ENCODE results near the gene HPCAL4. TPM values are rescaled to one million over a fixed set of nuclear protein-coding genes. Genes with fewer than 3 reads are reported as not detected.

HPCAL4 gene
- total RNA-seq, 1 donor from 2014 or later, result 0.60 TPM

DNA sequence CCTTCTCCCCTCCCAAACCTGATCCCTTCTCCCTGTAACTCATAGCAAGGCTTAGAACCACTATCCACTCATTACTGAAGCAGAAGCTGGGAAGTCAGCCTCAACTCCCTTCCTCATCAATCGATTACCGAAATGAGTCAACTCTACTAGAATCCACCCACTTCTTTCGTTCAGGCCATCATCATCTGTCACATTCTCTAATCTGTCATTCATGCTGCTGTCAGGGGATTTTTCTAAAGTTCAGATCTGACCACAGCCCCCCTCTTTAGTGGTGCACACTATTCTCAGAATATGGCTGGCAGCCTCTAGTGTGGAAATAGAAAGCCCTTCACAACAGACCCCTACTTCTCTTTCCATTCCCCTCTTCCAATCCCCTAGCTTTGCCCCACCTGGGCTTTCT, 24.5 kb downstream of the HPCAL4 start:
- Mint-ChIP-seq H3K36me3 (no peaks in the 10 kb centered on the region), H3K4me1 (no peaks in the 10 kb centered on the region), H3K27ac (no peak overlapping the region), H3K9me3 (no peaks in the 10 kb centered on the region), H3K27me3 (ENCODE audit: low read depth) (peaks cover 83% of the 10 kb centered on the region), H3K4me3 (no peak overlapping the region)
- TF ChIP-seq, protein P1, sequence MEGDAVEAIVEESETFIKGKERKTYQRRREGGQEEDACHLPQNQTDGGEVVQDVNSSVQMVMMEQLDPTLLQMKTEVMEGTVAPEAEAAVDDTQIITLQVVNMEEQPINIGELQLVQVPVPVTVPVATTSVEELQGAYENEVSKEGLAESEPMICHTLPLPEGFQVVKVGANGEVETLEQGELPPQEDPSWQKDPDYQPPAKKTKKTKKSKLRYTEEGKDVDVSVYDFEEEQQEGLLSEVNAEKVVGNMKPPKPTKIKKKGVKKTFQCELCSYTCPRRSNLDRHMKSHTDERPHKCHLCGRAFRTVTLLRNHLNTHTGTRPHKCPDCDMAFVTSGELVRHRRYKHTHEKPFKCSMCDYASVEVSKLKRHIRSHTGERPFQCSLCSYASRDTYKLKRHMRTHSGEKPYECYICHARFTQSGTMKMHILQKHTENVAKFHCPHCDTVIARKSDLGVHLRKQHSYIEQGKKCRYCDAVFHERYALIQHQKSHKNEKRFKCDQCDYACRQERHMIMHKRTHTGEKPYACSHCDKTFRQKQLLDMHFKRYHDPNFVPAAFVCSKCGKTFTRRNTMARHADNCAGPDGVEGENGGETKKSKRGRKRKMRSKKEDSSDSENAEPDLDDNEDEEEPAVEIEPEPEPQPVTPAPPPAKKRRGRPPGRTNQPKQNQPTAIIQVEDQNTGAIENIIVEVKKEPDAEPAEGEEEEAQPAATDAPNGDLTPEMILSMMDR (IDR thresholded peaks at IDR 0.05; ENCODE audit: unreplicated experiment), result no peak
- no peak for DNase-seq (ENCODE audit: low spot score in 2 of 2, unreplicated experiment in 2 of 2)

DNA sequence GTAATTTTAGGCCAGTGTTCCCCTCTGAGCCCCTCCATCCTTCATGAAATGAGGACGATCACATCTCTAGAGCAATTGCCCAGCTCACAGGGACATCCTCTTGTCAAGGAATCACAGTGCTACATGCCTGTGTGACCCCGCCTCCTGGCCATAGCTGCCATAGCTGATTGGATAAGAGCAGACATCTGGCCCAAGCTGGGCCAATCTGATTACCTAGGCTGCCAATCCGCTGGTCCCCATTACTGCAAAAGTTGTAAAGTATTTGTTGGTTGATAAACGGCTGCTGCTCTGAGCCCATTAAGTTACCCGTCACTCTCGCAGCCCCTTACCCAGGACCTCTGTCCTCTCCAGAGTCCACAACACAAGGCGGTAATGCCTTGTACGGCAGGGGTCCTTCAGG, 27.7 kb downstream of the HPCAL4 start:
- Mint-ChIP-seq H3K4me3 (no peak overlapping the region), H3K4me1 (no peaks in the 10 kb centered on the region), H3K27me3 (ENCODE audit: low read depth) (peaks cover 83% of the 10 kb centered on the region), H3K9me3 (no peaks in the 10 kb centered on the region), H3K36me3 (no peaks in the 10 kb centered on the region), H3K27ac (no peak overlapping the region)
- no peak for DNase-seq (ENCODE audit: low spot score in 2 of 2, unreplicated experiment in 2 of 2)
- TF ChIP-seq, protein P1 (IDR thresholded peaks at IDR 0.05; ENCODE audit: unreplicated experiment), result no peak

DNA sequence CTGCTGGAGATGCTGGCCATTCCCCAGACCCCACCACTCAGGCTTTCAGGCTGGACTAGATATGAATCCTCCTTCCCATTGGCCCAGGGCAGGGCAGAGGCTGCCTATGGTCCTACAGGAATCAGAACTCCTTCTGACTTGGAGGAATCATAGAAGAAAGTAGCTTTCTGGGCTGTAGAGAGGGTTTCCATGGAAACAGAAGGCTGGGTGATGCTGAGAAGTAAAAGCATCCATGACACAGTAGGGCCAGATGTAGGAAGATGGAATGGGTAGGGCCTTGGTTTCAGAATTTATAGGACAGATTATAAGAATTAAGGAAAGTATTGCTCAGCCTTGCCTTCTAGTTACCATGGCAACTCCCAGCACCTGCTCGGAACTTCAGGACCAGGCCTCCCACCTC, 28.4 kb downstream of the HPCAL4 start:
- Mint-ChIP-seq H3K27me3 (ENCODE audit: low read depth) (peaks cover 83% of the 10 kb centered on the region), H3K4me1 (no peaks in the 10 kb centered on the region), H3K9me3 (no peaks in the 10 kb centered on the region), H3K4me3 (no peak overlapping the region), H3K36me3 (no peaks in the 10 kb centered on the region), H3K27ac (no peak overlapping the region)
- no peak for DNase-seq (ENCODE audit: low spot score in 2 of 2, unreplicated experiment in 2 of 2)
- TF ChIP-seq, protein P1 (IDR thresholded peaks at IDR 0.05; ENCODE audit: unreplicated experiment), result no peak

DNA sequence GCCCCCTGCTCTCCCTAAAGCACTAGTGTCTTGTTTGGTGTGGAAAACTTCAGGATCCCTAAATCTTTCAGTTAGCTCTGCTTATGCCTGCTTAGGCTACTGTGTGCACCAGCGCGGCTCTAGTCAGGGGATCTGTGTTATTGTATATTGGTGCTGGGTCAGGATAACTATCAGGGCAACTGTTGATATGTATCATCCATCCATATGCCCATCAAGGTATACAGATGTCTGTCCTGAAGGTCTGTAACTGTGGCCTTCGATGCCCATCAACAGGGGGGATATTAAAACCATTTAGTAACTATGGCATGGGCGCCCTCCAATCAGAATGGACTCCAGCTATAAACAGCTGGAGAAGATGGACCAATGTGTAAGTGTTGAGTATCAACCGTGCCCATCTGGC, 31.7 kb downstream of the HPCAL4 start:
- Mint-ChIP-seq H3K9me3 (no peaks in the 10 kb centered on the region), H3K36me3 (no peaks in the 10 kb centered on the region), H3K27ac (no peak overlapping the region), H3K4me1 (no peaks in the 10 kb centered on the region), H3K4me3 (no peak overlapping the region), H3K27me3 (ENCODE audit: low read depth) (peaks cover 71% of the 10 kb centered on the region)
- no peak for DNase-seq (ENCODE audit: low spot score in 2 of 2, unreplicated experiment in 2 of 2)
- TF ChIP-seq, protein P1 (IDR thresholded peaks at IDR 0.05; ENCODE audit: unreplicated experiment), result no peak

DNA sequence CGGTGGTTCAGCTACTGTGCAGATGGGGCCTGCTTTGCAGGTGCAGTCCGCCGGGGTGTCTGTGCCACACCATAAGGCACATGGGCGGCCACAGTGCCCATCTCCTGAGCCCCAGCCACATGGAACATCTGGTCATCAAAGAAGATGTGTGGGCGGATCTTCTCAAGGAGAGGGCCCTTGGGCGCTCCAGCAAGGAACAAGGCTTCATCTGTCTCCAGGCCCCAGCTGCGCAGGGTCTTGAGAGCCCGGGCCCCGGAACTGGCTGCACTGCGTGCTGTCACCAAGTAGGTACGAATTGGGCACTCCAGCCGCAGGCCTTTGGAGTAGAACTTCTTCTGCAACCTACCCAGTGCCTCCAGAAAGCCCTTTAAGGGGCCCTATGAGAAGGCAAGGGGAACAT, 32.1 kb downstream of the HPCAL4 start:
- TF ChIP-seq, protein P1 (IDR thresholded peaks at IDR 0.05; ENCODE audit: unreplicated experiment), result no peak
- Mint-ChIP-seq H3K27me3 (ENCODE audit: low read depth) (peaks cover 75% of the 10 kb centered on the region), H3K4me3 (no peak overlapping the region), H3K27ac (no peak overlapping the region), H3K36me3 (no peaks in the 10 kb centered on the region), H3K4me1 (no peaks in the 10 kb centered on the region), H3K9me3 (no peaks in the 10 kb centered on the region)
- no peak for DNase-seq (ENCODE audit: low spot score in 2 of 2, unreplicated experiment in 2 of 2)

DNA sequence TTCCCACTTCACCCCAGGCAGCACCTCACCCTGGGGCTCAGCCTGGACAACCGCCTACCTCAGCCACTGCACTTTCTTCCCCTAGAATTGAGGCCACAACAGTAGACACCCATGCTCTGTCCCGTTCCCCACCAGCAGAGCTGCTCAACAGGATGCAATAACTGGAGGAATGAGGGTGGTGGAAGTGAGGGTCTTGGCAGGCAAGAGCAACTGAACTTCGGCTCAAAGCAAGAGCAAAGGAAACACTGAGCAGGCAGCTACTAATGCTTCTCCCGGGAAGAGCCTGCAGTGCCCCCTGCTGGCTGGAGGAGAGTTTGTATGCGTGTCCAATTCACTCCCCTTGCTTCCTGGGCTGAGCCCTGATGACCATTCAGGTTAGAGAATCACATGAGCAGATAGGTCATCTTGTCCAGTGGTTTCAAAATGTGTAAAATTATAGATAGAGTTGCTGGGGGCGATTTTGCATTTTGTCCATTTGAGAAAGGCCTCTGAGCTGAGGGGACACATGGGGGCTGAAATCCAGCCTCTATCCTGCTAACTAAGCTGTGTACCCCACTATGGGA, 33.2 kb downstream of the HPCAL4 start:
- Mint-ChIP-seq H3K36me3 (no peaks in the 10 kb centered on the region), H3K4me1 (no peaks in the 10 kb centered on the region), H3K27ac (no peak overlapping the region), H3K27me3 (ENCODE audit: low read depth) (peaks cover 78% of the 10 kb centered on the region), H3K9me3 (no peaks in the 10 kb centered on the region), H3K4me3 (peak overlapping the region; percentile 36)
- TF ChIP-seq, protein P1 (IDR thresholded peaks at IDR 0.05; ENCODE audit: unreplicated experiment), result peak; percentile 67
- peak; percentile 45 to 59 for DNase-seq (ENCODE audit: low spot score in 2 of 2, unreplicated experiment in 2 of 2)

All from mesothelial cell of epicardium (in vitro differentiated cells).